Hippocampal formation (tissue), 2 donors: ENCODE data around the gene KLHL29.

Experiments
- DNase-seq, 2 donors: peaks; one replicate each; lab custom pipeline; 2025; lab: John Stamatoyannopoulos, UW

Gene KLHL29

DNA sequence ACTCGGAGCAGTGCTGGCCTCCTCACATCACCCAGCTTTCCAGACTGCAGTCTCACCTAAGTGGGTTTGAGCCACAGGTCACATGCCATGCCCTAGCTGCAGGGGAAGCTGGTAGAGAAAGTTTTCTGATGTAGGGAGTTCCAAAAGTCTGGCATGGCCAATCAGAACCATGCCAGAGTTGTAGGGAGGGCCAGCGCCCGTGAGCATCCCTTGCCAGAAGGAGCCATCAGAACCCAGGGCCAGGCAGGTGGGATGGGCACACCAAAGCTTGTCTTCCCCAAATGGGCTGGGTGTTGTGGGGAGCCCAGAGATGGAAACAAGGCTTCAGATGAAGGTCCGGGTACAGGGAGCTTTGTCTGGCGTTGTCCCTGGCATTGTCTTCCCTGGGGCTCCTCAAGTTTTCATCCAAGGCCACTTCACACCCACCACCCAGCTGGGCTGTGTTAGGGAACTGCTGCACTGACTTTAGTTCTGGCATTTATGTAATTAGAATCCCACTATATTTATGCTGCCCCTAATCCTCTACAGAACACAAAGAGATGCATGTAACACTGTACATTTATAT, 247.9 kb downstream of the KLHL29 start:
- no peak for DNase-seq

GRCh38 chr2:23633966-23634365, 249.0 kb downstream of the KLHL29 start:
- no peak for DNase-seq

DNA sequence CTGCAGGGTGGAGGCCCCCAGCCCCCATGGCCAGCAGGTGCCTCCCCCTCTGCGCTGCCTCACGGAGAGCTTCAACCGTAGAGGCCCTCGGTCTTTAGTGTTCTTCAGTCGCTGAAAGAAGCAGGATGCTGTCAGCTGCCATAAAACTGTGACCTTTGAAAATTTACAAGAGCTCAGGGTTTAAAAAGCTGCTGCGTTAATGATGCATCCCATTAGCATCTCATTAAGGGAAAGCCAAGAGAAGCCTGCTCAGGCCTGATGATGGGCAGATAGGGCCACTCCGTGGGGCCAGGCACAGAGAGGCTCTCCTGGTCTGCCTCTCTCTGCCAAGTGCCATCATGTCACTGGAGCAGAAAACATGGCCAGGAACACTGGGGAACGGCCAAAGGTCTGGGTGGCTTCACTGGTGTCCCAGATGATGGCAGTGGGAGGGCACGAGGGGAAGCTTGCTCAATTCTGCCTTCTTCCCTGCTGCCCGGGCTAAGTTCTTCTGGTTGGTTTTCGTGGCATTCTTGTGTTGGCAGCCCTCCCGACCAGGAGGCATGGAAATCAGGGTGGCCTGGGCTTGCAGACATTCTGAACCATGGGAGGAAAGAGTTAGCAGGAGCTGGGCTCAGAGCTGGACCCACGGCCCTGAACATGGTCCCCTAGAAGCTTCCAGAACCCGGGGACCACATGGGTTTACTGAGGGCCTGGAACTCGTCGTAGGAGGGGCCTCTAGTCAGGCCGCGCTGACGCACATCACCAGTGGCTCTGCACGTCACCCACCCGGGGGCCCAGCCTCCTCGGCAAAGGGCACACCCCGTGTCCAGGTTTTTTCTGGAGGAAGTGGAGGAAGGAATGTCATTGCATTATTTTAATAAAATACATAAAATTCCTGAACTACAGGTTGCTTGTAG, 250.7 kb downstream of the KLHL29 start:
- no peak for DNase-seq

GRCh38 chr2:23636426-23636825, 251.4 kb downstream of the KLHL29 start:
- DNase-seq: no peak

DNA sequence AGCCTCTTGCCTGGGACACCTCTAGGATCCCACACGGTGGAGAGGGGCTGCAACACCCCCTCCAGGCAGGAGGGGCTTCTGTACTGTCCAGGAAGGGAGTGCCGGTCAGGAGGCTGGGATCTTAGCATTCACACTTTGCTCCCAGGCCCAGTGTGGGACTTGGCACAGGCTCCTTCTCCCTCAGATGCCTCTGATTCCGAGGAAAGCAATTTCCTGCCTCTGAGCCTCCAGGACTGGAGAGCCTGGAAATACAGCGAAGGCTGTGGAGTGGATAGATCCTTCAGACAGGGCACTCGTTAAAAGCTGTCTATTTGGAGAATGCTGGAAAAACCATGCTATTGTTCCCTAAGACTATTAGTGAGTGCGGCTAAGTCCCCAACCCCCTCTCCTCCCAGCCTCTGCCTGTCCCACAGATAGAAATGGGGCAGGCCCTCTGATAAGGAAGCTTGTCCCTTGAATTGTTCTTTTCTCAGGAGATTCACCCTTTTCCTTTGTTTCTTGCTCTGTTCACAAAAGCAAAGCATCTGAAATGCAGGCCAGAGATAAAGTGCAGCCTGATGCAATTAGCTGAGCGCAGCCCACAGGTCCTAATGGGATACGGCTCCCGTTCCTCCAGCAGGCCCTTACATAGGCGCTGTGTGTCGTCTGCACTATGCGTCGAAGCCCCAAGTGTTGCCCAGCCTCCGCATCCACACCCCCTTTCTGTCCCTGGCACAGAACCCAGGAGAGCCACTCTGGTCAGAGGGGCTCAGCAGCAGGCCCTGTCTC, 252.2 kb downstream of the KLHL29 start:
- DNase-seq: no peak

DNA sequence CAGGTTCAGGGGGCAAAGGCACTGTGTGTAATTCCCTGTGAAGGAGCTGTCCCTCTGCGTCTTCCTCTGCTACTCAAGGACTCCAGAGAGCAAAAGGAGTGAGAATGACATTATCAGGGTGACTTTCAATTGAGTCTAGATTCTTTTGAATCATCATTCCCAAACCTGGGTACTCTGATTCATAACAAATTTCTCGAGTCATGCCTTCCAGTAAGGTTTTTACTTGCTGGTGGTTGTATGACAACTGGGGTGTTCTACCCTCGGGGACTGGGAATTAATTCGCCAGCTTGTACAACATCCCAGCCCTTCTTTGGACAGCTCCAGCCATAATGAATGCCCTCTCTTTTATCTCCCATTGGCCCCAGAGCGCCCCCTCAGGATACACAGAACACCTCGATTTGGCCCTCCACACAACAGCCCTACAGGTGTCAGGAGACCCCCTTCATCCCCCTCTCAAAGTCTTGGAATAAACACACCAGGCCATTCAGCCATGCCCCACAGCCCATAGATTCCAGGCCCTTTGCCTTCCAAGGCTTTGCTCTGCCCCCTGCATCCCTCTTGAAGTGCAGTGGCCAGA, 254.5 kb downstream of the KLHL29 start:
- no peak for DNase-seq

DNA sequence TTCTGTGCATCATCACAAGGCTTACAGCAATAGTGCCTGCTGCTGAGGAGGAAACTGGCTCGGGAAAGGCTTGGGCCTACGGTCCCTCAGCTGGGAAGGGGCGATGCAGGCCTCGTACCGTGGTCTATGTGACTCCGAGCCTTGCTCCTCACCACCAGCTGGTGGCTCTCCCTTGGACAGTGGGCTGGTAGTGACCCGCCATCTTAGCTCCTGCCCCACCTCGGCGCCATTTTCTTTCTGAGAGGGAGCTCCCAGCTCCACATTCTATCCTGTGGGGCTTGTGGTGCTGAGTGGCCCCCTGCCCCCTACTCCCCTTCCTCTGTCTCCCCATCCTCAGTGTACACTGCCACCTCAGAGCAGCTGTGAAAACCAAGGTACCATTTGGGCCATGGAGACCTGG, 255.7 kb downstream of the KLHL29 start:
- DNase-seq: no peak

- no peak for DNase-seq
These were observed 257.5 kb downstream of the KLHL29 start for GRCh38 chr2:23642516-23642915.

DNA sequence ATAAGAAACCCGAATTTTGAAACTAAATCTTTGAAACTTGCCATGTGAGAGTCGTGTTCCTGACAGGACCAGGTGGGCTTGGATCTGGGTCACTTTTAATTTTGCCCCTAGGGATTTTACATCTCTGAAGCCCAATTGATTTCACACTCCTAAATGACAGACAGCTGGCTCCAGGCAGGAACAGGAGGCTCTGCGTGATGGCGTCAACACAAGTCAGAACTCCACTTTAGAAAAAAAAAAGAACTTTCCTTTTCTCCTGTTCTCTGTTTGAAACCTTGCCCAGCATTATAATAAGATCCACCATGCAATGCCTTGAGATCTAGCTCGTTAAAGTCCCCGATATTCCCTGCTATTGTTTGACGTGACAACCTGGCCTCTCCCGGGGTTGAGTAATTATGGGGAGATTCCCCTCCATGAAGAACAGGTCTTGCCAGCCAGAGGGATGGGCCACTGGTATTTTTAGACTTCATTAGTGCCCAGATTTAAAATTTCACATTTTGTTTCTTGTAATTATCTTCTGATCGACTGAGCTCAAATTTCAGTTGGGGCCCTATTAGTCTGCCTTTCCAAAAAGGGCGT, 260.3 kb downstream of the KLHL29 start:
- no peak for DNase-seq

DNA sequence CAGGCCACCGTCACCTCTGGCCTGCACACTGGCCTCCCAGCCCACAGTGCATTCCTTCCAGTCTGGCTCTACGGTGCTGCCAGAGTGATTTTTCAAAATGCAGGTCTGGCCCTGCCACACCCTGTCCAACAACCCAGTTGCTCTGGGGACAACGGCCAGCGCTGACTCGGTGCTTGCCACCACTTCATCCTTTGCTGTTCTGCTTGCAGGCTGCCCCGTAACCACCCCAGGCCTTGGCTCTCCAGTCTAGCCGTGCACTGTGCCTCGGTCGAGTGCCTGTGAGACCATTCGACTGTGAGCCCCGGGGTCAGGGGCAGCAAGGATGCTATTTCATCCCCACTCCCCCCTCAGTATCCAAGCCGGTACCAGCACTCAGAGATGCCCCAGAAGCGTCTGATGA, 262.6 kb downstream of the KLHL29 start:
- DNase-seq: no peak

DNA sequence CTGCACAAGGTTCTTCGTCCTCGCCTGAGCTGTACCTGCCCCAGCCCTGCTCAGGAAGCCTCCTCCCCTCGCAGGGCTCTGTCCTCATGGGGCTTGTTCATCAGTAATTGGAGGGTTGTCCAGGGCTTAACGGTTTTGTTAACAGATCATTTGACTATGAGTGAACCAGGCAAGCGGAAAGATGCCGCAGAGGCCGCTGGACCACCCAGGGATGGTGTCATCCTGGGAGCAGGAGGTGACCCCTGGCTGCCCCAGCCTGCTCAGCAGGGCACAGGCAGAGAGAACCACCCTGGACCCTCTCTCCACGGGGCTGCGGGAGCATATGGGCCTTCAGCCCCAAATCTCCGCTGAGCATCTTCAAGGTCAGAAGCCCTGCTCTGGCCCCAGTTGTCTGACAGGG, 264.3 kb downstream of the KLHL29 start:
- no peak for DNase-seq

- peak in 1 of 2 donors; percentile 2 for DNase-seq
These were observed 264.8 kb downstream of the KLHL29 start for GRCh38 chr2:23649819-23650218.

- no peak for DNase-seq
These were observed 266.5 kb downstream of the KLHL29 start for GRCh38 chr2:23651187-23652080.

DNA sequence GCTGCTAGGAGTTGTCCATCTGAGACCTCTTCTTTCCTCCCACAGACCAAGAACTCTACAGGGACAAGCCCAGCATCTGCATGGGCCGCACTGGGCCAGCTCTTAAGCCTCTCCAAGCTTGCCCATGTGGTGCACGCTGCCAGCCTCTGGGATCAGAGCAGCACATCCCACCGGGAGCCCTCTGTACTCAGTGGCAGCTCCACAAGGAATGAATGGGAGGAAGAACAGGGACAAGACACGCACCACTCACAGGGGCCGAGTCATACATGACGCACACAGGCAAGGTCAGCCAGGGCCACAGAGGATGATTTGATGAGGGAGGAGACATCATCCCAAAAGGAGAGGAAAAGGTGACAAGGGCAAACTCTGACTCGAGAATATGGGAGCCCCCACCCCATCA, 268.3 kb downstream of the KLHL29 start:
- DNase-seq: no peak

- no peak for DNase-seq
These were observed 269.8 kb downstream of the KLHL29 start for GRCh38 chr2:23654756-23655155.

GRCh38 chr2:23655934-23656596, 271.1 kb downstream of the KLHL29 start:
- peak; percentile 8 to 9 for DNase-seq

- no peak for DNase-seq
These were observed 271.6 kb downstream of the KLHL29 start for GRCh38 chr2:23656597-23656973.

GRCh38 chr2:23657371-23657770, 272.4 kb downstream of the KLHL29 start:
- no peak for DNase-seq

DNA sequence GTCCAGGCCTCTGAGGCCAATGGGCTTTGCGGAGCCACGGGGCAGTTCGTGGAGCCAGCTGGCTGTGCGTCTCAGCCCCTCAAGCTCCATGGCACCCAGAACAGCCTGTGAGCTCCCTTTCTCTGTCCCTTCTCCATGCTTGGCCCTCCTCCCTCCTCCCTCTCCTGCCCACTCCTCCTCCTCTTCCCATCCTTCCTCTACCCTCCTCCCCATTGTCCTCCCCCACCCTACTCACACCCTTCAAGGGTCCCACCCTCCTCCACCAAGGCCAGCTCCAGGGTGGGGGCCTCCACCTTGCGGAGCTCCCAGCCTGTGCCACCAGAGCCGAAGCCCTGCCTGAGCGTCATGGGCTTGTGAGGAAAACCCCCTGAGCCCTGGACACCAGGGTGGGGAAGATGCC, 273.0 kb downstream of the KLHL29 start:
- no peak for DNase-seq

DNA sequence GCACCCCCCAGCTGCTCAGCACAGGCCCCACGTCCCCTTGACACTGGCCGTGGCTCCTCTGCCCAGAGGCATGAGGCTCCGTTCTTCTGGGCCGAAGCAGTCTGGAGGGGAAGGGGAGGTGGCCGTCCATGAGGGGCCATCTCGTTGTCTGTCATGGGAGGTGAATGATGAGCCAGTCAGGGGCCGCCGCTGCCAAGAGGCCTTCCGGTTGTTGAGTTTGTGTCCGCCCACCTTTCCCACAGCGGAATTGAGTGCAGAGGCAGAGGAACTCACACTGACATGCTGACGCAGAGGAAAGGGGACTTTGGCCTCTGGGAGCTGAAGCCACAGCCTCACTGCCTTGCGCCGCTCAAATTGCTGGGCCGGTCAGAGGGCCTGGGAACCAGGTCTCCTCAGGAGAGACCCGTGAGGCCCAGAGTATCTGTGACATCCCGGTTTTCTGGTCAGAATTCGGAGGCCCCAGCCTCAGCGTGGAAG, 273.5 kb downstream of the KLHL29 start:
- DNase-seq: no peak
